SW 1271 (cell line): ENCODE results near the gene TMEM167A.

Experiments used
- DNase-seq, 2 experiments: peaks; one replicate each; lab custom pipeline; 2025; lab: John Stamatoyannopoulos, UW

The TMEM167A gene, protein sequence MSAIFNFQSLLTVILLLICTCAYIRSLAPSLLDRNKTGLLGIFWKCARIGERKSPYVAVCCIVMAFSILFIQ

DNA sequence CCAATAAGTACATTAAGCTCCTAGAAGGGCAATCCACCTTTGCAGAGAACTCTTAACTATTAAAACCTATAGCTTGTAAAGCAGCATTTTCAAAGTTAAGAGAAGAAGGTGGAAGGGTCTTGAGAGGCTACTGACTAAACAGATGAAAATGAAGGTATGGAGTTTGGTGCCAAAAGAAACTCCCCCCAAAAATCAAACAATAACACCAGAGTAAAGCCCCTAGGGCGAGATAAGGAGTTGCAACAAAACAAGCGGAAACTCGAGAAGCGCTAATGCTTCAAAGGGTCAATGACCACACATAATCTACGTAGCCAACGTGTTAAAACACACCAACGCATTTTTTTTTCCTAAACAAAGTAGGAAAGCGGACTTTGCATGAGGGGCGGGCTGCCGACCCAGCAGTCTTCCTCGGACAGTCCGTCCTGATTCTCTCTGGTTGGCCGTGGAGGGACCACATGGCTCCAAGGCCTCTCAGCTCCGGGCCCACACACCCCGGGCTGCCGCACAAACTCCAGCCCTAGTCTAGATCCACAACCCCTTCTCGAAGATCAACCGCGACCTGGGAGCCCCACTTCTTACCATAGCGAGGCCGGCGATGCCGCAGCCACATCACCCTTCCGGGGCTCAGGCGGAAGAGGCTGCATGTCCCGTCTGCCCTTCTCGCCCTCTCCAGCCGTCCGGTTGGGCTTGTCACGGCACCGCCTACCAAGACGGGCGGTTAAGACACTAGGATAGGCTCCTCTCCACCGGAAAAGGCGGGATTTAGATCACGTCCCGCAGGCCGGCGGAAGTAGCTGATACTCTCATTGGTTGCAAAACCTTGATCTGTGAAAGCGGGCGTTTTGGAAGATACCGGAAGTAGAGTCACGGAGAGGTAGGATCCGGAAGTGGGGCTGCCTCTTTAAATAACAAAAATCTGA lies at the start of gene TMEM167A, which contains the start of gene XRCC4:
Gene TMEM167A, minus strand, starts transcription at position 653 of the 920 bp plus-strand sequence. Its CDS starts 71 bp downstream, at position 582.
Gene XRCC4, plus strand, starts transcription at position 806 of the 920 bp plus-strand sequence. CDS start 27,373 bp downstream, outside the sequence.
- peak; percentile 98 to 100 for DNase-seq

DNA sequence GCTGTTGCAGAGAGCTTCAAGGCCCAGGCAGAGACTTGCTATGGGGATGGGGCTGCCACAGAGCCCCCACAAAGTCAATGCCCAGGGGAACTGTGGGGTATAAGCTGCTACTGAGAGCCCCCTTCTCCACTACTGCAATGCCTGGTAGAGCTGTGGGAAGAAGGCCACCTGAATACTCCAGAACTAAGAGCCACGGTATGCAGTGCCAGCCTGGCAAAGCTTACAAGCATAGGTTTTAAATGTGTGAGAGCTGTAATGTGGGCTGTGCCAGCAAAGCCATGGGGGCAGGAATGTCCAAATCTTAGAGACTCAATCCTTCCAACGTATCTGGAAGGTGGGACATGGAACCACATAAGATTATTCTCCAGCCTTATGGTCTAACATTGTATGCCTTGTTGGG lies 49.3 kb upstream of the TMEM167A start:
- DNase-seq: no peak

DNA sequence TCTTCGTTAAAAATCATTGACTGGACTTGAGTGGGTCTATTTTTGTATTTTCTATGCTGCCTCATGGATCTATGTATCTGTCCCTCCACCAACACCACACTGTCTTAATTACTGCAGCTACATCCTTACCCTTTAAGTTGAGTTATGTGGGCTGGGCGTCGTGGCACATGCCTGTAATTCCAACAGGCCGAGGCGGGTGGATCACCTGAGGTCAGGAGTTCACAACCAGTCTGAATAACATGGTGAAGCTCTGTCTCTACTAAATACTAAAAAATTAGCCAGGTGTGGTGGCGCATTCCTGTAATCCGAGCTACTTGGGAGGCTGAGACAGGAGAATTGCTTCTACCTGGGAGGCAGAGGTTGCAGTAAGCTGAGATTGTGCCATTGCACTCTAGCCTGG lies 48.4 kb upstream of the TMEM167A start:
- no peak for DNase-seq

DNA sequence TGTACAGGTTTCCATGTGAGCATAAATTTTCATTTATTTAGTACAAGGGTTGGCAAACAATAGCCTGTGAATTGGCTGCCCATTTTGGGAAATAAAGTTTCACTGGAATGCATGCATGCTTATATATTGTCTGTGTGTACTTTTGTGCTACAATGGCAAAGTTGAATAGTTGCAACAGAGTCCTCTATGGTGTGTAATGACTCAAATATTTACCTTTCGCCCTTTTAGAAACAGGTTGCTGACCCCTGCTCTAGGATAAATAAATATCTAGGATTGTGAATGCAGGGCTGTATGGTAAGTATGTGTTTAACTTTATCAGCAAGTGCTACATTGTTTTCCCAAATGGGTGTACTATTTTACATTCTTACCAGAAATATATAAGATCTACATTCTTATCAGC lies 47.4 kb upstream of the TMEM167A start:
- DNase-seq: no peak

DNA sequence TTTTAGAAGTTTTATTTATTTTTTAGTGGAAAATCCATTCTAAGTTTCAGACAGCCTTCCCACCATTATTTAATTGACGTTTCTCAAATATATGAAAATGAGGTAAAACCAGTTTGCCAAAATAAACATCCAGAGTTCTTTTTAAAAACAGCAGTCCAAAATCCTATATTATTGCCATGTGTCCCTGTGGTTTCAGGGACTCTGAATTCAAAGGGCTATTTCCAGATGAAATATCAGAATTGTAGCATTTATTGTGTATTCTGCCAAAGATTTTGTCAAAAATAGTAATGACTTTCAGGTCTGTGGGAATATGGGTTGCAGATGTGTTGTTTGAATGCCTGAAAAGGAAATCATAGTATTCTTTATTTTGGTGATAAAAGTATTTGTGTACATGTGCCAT lies 41.8 kb upstream of the TMEM167A start:
- no peak for DNase-seq

DNA sequence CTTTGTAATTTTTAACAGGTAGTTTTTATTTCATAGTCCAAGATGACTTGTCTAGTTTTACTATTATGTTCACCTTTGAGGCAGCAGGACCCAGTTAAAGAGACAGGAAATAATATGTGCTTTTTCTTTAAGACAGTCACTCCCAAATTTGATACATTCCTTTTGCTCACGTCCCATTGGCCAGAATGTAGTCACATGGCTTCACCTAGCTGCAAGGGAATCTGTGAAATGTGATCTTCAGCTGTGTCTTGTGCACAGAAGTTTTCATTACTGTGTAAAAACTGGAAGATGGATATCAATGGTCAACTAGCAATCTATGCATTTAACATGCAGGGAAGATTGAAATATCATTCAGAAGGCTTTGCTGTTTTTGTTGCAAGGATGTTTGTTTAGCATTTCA lies 41.3 kb upstream of the TMEM167A start:
- no peak for DNase-seq

DNA sequence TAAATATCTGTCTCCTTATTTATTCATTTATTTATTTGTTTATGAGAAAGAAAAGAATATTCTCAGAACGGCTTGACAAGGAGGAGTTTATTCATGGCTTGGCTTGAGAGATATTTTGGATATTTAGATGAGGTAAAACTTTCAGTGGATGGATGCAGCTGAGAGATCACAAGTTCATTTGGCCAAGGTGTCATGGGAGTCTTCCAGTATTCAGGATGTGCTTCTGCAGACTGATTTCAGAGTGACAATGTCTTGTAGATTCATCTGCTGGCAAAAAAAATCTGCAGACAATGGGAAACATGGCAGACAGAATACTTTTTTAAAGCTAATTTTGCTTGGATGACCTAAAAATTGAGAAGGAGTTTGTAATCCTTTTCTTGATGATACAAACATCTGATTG lies 38.6 kb upstream of the TMEM167A start:
- no peak for DNase-seq

DNA sequence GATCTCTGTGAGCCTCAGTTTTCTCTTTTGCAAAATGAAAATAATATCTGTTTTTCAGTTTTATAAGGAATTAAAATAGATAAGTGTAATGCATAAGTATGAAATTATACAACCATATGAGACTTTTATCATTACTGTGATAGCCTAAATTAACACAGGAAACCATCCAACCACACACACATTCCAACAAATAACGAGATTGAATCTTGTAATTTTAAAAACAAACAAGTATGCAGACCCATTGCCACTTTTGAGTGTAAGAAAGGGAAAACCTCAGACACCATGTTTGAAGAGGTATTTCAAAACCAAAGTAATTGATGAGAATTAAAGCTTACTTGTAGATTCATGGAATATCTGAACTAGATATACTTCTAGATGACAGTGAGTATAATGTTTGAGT lies 32.2 kb upstream of the TMEM167A start:
- no peak for DNase-seq

DNA sequence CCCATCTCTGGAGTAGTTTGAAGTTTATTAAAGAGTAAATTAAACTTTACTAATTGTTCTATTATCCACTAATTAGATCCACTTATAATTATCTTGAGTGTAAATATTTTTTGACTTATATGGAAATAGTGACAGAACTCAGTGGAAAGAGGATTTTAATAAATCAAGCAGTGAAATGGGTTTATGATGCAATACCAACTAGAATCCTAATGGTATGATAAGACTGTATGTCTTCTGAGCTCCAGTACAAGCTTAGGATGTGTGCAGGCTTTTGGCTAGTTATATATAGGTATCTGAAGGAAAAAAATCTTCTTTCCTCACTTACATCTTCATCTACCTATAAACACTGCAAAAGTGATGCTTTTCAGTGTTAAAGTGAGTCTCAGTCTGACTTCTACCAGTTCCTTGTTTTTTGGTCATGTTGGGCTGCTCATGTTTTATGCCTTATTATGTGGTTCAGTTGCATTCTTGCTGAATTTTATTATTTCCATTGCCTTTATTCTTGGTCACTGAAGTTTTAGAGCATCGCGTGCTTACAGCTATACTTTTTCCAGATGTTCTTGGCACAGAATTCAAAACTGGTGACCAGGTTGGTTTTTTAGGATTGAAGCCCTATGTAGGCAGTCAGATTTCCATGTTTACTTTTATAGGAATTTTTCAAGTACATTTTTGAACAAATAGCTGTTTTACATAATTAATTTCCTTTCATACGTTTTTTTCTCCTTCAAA lies 30.7 kb upstream of the TMEM167A start:
- DNase-seq: no peak

DNA sequence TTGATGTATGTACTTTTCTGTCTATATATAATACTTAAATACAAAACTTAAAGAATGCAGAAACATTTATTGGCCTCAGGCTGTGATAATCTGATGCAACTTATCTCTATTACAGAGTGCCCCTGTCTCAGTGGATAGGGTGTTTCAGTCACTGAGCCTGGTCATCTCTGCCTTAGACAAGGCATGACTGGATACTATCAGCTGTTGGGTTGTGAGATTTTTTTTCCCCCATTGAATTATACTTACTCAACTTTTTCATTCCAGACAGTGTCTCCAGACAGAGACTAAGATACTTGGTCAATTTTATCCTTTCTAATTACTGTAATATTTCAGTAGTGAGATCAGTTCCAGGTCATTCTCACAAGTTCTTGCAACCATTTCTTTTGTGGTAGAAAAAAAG lies 26.8 kb upstream of the TMEM167A start:
- no peak for DNase-seq

DNA sequence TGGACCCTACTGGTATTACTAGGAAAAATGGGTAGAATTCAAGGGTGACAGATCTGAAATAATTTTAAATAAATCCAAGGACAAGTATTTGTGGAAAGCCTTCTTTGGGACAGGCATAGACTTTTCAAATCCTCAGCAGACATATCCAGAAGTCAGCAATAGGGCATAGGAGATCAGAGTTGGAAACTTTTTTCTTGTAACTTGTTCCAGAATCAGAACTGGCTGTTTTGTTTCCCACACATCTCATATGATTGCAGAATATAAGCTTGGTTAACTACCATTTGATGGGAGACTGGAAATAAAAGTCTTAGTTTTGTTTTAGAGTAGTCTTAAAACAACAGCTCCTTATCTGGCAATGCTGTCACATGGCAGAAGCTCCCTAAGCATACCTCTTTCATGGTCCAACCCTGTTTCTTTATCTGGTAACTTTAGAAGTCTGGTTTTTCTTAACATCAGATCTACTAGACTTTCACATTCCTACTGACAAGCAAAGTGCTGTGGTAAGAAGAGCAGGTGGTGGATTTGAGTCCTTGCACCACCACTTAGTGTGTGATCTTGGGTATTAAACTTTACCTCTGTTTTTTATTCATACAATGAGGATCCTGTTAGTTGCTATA lies 25.3 kb upstream of the TMEM167A start:
- no peak for DNase-seq

DNA sequence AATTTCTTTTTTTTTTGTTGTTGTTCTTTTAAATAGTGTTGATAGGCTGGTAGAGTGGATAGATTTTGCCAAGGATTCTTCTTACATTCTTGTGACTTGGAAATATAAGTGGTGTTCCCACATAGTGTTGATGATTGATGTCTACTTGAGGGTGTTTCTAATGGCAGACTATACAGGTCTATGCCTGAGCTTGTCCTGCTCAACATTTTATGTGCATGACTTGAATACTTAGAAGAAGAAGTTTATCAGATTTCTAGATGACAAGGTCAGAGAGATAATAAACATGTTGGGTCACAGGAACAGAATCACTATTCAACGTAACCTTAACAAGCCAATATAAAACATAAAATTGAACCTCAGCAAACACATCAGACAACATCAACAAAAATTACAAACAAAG lies 24.3 kb upstream of the TMEM167A start:
- no peak for DNase-seq

DNA sequence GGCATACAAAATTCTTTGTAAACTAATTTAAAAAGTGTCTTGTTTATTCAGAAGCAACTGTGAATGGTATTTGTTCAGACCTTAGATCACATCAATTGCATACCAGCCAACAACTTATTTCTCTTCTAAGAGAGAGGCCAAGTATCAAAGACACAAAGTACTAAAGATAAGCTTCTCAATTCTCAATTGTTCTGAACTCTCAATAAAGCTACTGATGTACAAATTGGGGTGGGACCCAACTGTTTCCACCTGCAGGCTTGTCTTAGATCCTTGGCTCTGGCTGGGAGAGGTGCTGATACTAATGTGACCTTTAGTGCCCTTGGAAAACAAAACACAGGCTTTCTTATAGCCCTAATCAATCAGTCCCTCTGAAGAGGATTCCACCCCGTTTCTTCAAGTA lies 22.3 kb upstream of the TMEM167A start:
- no peak for DNase-seq

DNA sequence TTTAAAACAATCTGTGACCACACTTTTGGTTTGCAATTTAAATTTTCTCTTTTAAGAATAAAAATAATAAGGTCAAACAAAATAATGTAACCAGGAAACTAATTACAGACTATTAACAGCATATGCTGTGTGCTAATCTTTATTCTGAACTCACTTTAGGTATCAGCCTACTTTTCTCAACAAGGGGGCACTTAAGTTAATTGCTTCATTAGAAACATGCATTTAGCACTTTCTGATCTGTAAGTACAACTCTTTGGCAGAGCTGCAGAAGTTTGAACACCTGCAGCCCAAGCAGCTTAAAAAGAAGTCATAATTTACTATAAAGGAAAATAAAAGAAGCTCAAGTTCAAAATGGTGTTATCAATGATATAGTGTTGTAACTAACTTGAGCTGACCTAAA lies 21.8 kb upstream of the TMEM167A start:
- DNase-seq: no peak

DNA sequence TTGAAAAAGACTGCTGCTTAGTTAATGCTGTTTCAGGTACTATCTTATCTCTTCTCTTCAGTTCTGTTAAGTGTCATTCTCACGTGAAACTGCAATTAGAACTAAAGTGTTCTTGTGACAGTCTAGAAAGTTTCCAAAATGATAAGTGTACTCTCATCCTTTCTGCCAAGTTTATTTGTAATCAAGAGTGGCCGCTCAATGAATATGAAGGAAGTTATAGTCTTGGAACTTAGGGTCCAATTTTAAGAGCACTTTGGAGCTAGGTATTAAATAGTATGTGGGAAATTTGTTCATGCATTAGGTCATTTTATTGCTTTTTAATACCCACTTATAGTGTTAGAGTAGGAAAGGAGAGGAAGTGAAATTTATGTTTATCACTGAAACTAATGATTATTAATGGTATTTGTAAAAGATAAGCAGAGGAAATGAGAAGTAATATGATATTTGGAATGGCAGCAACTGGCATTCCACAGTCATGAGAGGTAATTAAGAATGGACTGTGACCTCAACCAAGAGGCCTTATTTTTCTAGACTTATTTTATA lies 20.6 kb upstream of the TMEM167A start:
- peak in 1 of 2 experiments; percentile 36 for DNase-seq

DNA sequence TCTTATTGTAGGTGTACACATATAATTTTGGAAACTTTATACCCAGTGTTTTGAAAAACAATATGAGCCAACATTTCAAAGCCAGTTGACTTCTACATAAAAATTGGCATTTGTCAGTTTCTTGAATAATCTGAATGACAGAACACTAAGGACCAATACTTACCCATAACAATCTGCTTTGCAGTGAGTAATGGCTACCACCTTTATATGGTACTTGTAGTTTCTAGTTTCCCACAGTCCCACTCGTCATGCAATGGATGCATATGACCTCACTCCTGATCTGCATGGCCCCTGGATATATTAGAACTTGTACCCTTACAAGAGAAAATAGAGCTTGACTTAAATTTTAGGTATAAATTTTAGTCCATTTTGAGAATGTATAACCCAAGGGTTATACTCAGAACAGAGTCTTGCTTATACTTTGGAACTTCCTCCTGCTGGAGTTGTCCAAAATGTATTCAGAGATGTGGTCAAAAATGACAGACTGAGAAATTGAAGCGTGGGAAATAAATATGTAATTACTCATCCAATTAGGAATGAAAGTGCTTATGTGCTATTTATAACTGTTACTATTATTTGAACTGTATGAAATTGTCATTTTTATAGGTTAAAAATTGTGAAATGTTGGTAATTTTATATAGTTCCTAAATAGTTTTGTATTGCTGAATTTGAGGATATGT lies 19.6 kb upstream of the TMEM167A start:
- DNase-seq: peak in 1 of 2 experiments; percentile 39

DNA sequence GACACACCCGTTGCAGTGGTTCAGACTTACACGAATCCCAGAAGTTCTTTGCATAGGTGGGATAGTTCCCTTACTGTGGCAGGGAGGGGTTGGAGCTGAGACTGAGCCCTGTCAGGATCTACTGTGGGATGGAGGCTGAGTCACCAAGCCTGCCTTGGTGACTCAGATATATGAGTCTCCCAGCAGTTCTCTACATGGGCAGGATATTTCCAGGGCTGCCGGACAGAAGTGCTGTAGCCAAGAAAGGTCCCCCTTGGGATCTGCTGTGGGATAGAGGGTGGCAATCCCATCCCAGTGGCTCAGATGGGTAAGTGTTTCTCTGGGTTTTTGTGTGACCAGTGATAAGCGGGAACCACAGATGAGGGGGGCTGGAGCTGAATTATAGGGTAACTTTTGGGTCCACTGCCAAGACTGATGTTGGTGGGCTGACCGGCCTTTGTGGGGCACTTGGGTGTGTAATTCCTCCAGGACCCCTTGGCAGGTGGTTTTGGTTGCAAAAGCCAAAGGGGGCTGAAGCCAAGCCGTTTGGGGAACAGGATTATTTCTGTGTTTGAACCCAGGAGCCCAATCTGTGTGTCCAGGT lies 18.9 kb upstream of the TMEM167A start:
- peak; percentile 78 to 88 for DNase-seq

DNA sequence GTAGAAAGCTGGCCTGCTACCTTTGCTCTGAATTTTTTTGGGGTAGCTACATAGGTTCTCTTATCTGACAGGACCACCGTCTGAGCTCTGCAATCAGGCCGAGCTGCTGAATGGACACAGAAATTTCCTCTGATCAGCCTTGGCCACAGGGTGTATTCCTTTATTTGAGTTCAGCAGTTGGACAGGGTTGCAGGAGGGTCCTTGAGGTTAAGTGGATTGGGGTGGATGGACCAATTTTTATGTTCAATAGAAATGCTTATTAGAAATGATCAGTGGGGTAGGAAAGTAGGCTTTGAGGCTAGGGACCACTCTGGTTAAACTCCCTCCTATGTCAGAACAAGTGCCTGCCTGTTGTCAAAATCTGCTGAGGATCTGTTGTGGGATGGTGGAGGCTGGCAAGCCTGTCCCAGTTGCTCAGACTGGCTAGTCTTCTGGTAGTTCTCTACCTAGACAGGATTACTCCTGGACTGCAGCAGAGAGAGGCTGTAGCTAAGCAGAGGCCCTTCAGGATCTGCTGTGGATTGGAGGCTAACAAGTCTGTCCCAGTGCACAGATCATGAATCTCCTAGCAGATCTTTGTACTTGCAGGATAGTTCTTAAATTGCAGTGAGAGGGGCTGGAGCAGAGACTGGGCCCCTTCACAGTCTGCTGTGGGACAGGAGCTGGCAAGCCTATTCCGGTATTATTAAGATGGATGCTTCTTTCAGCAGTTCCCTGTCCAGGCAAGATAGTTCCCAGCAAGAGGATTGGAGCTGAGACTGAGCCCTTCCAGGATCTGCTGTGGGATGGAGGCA lies 18.2 kb upstream of the TMEM167A start:
- DNase-seq: no peak

DNA sequence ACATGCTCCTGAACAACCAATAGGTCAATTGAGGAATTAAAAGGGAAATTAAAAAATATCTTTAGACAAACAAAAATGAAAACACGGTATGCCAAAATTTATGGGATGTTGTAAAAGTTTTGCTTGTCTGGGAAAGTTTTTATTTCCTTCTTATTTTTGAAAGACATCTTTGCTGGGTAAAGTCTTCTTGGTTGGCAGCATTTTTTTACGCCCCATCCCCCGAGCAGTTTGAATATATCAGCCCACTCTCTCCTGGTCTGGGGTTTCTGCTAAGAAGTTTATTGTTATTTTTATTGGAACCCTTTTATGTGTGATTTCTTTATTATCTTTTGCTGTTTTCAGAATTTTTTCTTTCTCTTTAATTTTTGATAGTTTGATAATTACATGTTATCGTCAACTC lies 16.5 kb upstream of the TMEM167A start:
- no peak for DNase-seq

DNA sequence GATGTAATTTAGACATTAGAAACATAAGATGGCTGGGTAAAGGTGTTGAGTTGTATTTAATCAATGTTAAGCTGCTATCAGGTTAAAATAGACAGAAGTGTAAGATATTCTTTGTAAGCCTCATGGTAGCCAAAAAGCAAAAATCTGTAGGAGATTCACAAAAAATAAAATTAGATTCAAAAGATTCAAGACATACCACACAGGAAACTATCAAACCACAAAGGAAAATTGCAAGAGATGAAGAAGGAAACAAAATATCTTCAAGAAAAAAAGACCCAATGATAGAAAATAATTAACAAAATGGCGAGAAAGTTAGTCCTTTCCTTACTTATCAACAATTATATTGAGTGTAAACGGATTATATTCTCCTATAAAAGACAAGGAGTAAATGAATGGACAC lies 15.4 kb upstream of the TMEM167A start:
- no peak for DNase-seq
